GF-D8 (cell line): ENCODE results near the gene BNIP1.
"Not testable (repeated sequence)": the region's sequence is repeated elsewhere in the genome, so short reads cannot be mapped to it uniquely, and the experiment has no call there.

Experiments
- DNase-seq: peaks from one replicate; lab custom pipeline; 2025; lab: John Stamatoyannopoulos, UW

Gene BNIP1

DNA sequence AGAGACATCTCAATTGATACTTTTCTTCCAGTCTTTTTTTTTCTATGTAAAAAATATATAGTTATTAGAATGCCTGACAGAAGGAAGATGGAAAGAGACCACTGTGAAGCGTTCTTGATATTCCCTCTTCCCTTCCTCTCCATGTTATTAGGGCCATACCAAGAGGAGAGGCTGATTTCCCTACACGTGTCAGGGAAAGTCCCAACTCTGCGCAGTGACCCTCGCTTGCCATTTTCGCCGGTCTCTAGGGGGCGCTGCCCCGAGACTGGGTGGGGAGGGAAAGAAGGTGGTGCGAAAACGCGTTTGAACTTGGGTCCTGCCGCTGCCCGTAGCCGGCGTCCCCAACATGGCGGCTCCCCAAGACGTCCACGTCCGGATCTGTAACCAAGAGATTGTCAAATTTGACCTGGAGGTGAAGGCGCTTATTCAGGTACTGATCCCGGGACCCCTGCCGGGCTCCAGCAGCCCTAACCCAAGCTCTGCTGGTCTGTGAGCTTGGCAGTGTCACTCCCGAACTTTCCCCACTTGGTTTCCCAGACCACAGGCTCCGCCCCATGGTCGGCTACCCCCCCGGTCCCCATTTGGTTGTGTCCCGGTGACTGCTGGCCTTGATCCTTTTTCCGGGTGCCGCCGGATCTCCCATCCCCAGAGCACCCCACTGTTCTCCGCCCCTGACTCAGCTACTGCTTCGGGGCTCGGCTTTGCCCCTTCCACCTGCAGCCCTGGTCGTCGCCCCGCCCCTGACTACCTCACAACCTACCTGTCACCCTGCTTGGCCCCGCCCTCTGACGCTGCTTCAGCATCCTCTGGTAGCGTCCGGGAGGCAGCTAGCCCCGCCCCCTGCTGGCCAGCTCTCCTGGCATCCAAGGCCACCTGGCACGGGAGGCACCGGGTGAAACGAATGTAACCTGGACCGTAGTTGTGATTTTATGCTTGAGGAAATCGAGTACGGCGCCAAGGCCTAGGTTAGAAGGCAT lies at the start of gene BNIP1:
TSS of gene BNIP1 (plus strand) at position 332 of the 977 bp plus-strand sequence. CDS start at position 347, 15 bp downstream.
- peak; percentile 70 for DNase-seq

- no peak for DNase-seq
These were observed 45.5 kb upstream of the BNIP1 start for GRCh38 chr5:173098787-173099186.

DNA sequence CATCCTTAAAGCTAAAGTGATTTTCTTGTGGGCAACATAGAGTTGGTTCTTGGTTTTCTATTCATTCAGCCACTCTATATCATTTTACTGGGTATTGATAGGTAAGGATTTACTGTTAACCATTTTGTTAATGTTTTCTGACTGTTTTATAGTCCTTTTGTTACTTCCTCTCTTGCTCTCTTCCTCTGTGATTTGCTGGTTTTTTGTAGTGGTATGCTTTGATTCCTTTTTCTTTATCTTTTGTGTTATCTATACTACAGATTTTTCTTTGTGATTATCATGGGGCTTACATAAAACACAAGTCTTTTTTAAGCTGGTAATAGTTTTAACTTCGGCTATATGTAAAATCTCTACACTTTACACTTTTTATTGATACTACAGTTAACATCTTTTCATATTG lies 44.9 kb upstream of the BNIP1 start:
- no peak for DNase-seq

DNA sequence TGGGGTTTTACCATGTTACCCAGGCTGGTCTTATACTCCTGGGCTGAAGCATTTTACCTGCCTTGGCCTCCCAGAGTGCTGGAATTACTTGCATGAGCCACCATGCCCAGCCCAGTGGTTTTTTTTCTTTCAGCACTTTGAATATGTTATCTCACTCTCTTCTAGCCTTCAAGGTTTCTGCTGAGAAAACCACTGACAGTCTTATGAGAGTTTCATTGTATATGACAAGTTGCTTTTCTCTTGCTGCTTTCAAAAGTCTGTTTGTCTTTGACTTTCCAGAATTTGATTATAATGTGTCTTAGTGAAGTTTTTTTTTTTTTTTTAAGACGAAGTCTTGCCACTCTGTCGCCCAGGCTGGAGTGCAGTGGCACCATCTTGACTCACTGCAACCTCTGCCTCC lies 43.1 kb upstream of the BNIP1 start:
- no peak for DNase-seq

DNA sequence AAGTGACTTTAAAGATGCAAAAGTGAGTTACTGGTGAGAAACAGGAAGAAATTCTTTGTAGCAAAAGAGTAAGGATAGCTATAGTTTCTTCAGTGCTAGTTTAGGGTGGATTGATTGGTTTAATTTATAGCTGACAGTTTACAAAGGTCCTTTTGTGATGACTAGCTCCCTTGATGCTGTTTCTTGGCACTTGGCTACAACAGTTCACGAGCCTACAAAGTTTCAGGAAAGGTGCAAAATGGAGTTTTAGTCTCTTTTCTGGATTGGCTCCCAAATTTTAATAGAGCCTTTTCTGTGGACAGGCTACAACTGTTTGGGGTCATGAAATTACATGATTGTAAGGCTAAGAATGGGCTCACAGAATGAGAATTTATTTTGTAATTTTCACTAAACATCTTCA lies 40.9 kb upstream of the BNIP1 start:
- DNase-seq = no peak

DNA sequence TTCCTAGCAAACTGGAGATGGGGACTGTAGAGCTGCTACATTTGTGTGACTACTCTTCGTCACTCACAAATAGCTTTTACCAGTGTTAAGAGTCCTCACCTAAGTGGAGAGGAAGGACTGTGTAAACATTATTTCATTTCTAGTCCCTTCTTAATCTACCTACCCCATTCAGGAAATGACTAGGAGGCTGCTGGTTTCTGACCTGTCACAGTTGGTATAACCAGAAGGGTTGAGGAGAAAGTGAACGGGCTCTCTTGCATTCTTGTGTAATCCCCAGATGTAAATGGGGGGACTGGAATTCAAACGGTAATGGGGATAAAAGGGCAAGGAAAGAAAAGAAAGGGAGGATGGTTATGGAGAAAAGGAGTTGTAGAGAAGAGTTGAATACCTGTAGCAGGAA lies 35.4 kb upstream of the BNIP1 start:
- no peak for DNase-seq

GRCh38 chr5:173114536-173114935 lies 29.8 kb upstream of the BNIP1 start:
- no peak for DNase-seq

- no peak for DNase-seq
These were observed 24.6 kb upstream of the BNIP1 start for GRCh38 chr5:173119719-173120118.

- no peak for DNase-seq
These were observed 20.9 kb upstream of the BNIP1 start for GRCh38 chr5:173123416-173123815.

- DNase-seq = not testable (repeated sequence)
These were observed 12.2 kb upstream of the BNIP1 start for GRCh38 chr5:173132166-173132565.

DNA sequence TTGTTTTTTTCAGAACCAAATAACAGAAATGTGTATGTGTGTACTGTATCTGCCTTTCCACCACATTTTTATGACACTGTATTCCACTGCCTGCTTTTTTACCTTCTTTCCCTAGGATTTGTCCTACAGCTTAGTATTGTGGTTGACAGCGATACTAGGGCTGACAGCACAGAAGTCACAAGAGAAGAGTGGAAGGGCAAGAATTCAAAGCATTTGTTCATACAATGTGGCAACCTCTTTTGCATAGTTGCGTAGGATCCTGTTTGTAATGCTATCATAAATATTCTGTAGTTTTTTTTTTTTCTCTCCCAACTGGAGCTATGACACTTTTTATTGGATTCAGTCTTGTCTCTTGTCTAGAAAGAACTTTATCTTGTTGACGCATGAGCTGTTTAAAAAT lies 5.6 kb upstream of the BNIP1 start:
- no peak for DNase-seq

DNA sequence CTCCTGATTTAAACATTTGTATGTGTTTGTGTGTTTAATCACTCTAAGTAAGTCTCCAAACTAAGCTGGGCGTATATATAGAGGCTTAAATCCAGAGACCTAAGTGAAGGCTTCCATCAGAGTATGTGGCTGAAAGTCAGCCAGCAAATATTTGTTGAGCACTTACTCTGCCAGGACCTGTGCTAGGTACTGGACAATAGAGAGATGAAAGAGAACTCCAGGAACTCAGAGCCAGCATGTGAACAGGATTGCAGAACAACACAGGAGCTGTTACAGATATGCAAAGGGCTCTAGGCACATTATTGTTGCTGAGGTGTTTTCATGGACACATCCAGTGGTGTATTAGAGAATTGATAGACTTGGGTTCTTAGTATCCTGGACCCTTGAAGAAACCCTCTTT lies 4.7 kb upstream of the BNIP1 start:
- DNase-seq = no peak

- DNase-seq = no peak
These were observed 3.6 kb upstream of the BNIP1 start for GRCh38 chr5:173140769-173141168.

DNA sequence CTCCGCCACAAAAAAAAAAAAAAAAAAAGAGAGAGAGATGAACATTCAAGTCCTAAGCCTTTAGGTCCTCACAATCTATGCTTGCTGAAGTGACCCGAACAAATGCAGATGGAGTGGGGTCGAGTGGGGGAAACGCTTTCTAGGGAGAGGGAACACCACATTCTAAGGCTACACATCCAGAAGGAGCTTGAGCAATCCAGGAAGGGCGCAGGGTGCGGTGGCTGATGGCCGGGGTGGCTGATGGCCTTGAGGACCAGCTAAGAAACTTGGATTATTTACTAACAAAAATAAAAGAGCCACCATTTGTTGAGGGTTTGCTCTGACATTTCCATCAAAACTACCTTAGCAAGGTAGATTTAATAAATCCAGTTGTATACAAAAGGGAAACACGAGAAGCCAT lies 764 bp upstream of the BNIP1 start:
- DNase-seq = no peak

DNA sequence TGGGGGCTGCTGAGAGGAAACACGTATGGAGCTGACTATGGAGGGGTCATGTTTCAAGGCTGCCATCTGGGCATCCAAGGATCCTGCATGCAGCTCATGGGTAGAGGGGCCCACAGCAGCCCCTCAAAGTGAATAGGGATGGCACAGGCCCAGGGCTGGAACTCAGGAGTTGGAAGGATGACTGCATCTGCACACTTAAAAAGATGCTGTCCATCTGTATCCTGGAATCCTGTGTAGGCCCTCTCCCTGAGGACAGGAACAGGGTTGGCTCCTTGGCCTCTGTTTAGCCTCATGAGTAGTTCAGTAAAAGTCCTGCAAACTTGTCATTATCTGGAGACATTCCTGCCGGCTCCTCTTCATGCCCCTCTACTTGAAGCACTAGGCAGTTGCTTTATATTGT lies 4.0 kb downstream of the BNIP1 start:
- DNase-seq = no peak

GRCh38 chr5:173152547-173152946 lies 8.2 kb downstream of the BNIP1 start:
- DNase-seq = no peak

DNA sequence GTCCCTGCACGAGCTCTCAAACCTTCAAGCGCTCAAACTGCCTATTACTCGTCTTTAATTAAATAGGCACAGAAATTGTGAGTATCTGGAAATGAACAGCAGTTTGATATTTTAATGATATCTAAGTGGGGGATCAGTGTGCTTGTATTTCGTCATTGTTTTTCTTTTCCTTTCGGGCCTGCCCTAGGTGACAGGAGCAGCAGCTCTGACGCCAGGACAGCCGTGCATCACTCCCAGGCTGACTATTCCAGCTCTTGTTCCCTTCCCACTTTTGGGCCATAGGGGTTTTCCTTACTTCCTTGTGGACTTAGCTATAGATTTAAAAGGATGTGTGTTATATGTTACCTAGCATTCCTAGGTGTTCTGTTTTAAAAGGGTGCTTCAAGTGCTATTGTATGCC lies 9.5 kb downstream of the BNIP1 start:
- no peak for DNase-seq

DNA sequence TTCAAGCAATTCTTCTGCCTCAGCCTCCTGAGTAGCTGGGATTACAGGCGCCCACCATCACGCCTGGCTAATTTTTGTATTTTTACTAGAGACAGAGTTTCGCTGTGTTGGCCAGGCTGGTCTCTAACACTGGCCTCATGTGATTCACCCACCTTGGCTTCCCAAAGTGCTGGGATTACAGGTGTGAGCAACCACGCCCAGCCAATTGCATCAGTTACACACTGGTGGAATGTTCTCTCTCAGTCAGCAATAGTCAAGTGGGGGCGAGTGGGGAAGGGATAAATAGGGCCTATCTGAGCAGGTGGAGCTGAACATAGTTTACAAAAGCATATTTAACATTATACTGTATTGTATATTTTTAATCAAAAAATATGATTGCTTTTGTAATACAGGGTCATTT lies 10.3 kb downstream of the BNIP1 start:
- DNase-seq = not testable (repeated sequence)

GRCh38 chr5:173155912-173156311 lies 11.6 kb downstream of the BNIP1 start:
- no peak for DNase-seq

DNA sequence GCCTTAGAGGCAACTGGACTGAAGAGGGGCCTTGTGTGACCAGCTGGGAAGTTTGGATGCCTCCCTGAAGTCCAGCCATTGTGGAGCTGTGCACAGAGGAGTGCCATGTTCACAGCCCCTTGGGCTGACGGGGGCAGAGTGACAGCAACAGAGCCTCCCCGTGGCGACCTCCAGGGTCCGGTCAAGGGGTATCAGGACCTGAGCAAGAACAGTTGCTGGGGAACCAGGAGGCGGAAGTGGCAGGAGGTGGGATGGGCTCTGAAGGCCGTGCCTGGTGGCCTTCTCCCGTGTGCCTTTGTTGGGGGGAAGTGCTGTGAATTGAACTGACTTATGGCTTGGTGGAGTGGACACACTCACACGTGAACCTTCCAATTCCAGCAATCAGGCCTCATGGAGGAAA lies 14.0 kb downstream of the BNIP1 start:
- DNase-seq = no peak

GRCh38 chr5:173159256-173159655 lies 14.9 kb downstream of the BNIP1 start:
- DNase-seq = no peak

DNA sequence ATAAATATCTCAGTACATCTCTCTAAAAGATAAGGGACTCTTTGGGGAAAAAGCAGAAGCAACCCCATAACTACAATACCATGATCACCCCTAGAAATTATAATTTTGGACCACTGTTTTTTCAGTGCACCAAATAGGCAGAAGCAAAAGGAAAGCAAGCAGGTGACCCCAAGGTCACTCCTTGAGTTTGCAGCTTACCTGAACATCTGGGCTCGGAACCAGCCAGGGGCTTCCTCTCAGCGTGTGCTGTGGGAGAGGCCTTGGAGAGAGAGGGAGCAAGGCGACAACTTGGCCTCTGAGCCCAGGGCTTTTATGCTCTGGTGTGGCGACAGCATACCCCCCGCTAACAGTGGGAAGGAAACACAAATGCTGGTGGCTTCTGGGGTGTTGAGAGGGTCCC lies 16.8 kb downstream of the BNIP1 start:
- no peak for DNase-seq

- no peak for DNase-seq
These were observed 18.9 kb downstream of the BNIP1 start for GRCh38 chr5:173163219-173163618.
